ENCODE data around the gene PRKCQ.

PRKCQ gene

GRCh38 chr10:6405713-6406112, 174.4 kb downstream of the PRKCQ start:
- DNase-seq (ENCODE audit: low read depth) = no peak

GRCh38 chr10:6404127-6405072, 175.7 kb downstream of the PRKCQ start:
- DNase-seq (ENCODE audit: low read depth) = no peak

- no peak for DNase-seq (ENCODE audit: low read depth)
Measured at GRCh38 chr10:6402960-6403359, 177.1 kb downstream of the PRKCQ start.

GRCh38 chr10:6402349-6402709, 177.7 kb downstream of the PRKCQ start:
- no peak for DNase-seq (ENCODE audit: low read depth)

GRCh38 chr10:6401558-6402348, 178.3 kb downstream of the PRKCQ start:
- no peak for DNase-seq (ENCODE audit: low read depth)

- no peak for DNase-seq (ENCODE audit: low read depth)
Measured at GRCh38 chr10:6400821-6401465, 179.1 kb downstream of the PRKCQ start.

- no peak for DNase-seq (ENCODE audit: low read depth)
Measured at GRCh38 chr10:6400331-6400730, 179.7 kb downstream of the PRKCQ start.

GRCh38 chr10:6399879-6400278, 180.2 kb downstream of the PRKCQ start:
- DNase-seq (ENCODE audit: low read depth) = no peak

GRCh38 chr10:6399231-6399741, 180.8 kb downstream of the PRKCQ start:
- no peak for DNase-seq (ENCODE audit: low read depth)

GRCh38 chr10:6398399-6398798, 181.7 kb downstream of the PRKCQ start:
- DNase-seq (ENCODE audit: low read depth) = no peak

- DNase-seq (ENCODE audit: low read depth) = no peak
Measured at GRCh38 chr10:6396652-6397051, 183.4 kb downstream of the PRKCQ start.

GRCh38 chr10:6396226-6396625, 183.8 kb downstream of the PRKCQ start:
- no peak for DNase-seq (ENCODE audit: low read depth)

- no peak for DNase-seq (ENCODE audit: low read depth)
Measured at GRCh38 chr10:6395606-6396005, 184.5 kb downstream of the PRKCQ start.

GRCh38 chr10:6394084-6394483, 186.0 kb downstream of the PRKCQ start:
- DNase-seq (ENCODE audit: low read depth) = no peak

GRCh38 chr10:6393168-6393567, 186.9 kb downstream of the PRKCQ start:
- no peak for DNase-seq (ENCODE audit: low read depth)

GRCh38 chr10:6390213-6390845, 189.7 kb downstream of the PRKCQ start:
- DNase-seq (ENCODE audit: low read depth) = no peak

GRCh38 chr10:6388261-6388893, 191.7 kb downstream of the PRKCQ start:
- DNase-seq (ENCODE audit: low read depth) = no peak

GRCh38 chr10:6386960-6387359, 193.1 kb downstream of the PRKCQ start:
- no peak for DNase-seq (ENCODE audit: low read depth)

- DNase-seq (ENCODE audit: low read depth) = no peak
Measured at GRCh38 chr10:6386346-6386745, 193.7 kb downstream of the PRKCQ start.

- DNase-seq (ENCODE audit: low read depth) = no peak
Measured at GRCh38 chr10:6385665-6386064, 194.4 kb downstream of the PRKCQ start.

GRCh38 chr10:6384847-6385246, 195.2 kb downstream of the PRKCQ start:
- no peak for DNase-seq (ENCODE audit: low read depth)

Data from stimulated activated CD8-positive, alpha-beta memory T cell treated with anti-CD3 and anti-CD28 coated beads, Interleukin-4, amount 100 ng/mL, for 24 hours (primary cell).